Dedifferentiated amniotic fluid mesenchymal stem cell (primary cell): Measurements from ENCODE around the gene C14orf119.

Source experiments
- DNase-seq: peaks from one replicate; pipeline ENCODE4 v3.0.0-alpha.2; 2016; ENCODE audit errors: extremely low spot score

The C14orf119 gene

GRCh38 chr14:23109769-23110168 lies 14.5 kb downstream of the C14orf119 start:
- no peak for DNase-seq

DNA sequence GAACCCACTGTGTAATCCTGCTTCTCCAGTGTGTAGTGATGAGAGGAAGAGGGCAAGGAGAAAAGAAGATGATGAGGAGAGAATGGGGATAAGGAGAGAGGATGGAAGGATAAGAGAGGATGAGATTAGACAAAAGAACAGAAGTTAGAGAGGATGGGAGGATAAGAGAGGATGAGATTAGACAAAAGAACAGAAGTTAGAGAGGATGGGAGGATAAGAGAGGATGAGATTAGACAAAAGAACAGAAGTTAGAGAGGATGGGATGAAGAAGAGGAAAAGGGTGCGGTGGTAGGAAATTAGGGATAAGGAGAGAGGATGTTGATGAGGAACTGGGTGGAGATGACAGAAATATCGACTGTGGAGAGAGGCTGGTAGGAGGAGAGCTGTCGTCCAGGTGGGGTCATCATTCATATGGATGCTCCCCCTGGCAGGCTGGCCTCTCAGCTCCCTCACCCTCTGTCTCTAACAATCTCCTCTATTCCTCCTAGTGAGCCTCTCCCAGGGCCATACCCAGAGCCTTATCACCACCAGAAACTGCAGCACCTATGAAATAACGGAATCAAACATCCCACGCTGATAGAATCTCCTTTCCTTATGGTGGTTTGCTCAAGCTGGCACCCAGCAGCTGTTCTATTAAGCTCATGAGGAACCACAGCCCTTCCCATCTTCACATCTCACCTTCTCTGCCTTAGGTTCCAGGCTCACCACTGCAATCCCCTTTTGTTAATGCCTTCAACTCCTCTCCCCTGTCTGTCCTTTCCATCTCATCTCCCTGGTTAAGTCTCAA lies 15.5 kb downstream of the C14orf119 start:
- DNase-seq = no peak

DNA sequence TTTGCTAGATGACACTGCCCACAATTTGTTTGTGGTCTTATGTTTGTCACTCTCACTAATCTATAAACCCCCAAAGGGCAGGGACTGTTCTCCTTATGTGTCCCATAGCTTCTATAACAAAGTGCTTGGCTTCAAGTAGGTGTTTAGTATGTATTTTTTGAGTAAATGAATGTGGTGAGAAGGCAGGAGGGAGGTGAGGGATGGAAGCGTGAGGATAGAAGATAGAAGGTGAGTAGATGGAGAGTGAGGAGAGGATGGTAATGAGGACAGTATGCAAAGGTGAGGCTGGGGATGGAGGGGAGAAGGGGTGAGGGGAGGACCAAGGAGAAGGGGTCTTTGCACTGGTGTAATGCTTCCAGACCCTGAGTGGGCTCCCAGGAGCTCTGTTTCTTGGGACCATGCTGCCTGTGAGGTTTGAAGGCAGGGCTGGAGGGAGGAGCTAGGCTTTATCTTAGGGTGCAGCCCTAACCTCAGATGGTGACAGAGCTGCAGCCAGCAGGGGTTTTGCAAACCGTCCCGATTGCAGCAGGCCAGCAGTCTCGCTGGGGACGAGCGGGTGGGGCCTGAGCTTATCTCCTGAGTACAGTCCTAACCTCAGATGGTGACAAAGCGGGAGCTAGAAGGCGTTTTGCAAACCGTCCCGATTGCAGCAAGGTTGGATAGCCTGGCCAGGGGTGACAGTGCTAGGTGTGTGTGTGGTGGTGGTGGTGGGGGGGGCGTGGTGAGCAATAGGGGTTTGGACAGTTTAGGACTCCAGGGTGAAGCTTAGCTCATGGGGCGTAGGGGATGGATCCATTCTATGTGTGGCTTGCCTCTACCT lies 17.3 kb downstream of the C14orf119 start:
- DNase-seq = no peak

DNA sequence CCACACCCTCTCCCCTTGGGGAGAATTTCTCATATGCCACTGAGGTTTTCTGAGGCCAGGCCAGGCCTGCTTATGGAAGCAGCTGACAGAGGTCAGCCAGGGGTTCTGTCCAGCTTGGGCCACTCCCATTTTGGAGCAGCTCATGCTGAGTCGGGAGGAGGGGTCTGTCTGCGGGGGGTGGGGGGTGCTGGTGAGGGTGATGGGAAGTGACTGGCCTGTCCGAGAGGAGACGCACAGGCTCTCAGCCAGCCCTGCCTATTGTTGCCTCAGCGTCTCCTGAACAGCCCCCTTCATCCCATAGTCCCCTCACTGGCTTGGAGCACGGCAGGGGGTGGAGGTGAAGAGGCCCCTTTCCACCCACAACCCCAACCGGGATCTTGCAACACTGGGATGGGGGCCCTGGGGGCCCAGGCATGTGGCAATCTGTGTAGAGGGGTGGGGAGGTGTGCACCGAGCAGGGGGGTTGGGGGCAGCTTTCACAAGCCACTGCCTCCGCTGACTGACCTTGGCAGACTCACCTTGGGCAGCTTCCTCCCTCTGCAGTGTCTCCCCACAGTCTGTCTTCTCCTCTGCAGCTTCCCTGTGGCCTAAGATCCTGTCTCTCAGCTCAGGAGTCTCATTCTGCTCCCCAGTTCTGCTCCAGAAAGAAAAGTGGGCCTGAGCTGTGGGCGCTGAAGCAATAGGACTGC lies 18.3 kb downstream of the C14orf119 start:
- DNase-seq = no peak

DNA sequence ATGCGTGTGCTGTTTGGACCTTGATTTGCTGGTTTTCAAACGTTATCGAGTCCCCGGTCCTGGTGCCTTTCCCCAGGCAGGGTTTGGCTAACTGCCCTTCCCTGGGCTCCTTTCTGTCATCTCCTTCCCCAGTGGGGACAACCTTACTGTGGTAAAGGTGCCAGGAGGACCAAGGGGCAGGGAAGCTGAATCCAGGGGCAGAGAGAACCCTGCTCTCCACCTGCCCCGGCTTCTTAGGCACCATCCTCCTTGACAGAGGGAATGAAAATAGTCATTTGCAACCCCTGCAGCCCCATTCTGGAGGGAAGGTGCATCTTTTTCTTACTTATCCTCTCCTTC lies 18.8 kb downstream of the C14orf119 start:
- no peak for DNase-seq

DNA sequence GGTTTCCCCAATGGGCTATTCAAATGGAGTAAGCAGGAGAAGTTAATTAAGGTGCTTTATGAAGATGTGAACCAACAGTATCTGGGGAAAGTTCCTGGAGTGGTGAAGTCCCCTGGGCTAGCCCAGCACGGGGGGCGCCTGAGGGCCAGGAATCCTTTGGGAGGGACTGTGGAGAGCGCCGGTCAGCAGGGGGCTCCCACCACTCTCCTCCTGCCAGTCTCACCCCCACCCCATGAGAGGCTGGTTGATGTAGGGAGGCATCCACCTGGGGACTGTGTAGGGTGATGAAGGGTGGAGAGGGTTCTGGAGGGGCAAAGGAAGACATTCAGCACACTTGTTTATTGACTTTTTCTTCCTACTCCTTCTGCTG lies 19.3 kb downstream of the C14orf119 start:
- no peak for DNase-seq

DNA sequence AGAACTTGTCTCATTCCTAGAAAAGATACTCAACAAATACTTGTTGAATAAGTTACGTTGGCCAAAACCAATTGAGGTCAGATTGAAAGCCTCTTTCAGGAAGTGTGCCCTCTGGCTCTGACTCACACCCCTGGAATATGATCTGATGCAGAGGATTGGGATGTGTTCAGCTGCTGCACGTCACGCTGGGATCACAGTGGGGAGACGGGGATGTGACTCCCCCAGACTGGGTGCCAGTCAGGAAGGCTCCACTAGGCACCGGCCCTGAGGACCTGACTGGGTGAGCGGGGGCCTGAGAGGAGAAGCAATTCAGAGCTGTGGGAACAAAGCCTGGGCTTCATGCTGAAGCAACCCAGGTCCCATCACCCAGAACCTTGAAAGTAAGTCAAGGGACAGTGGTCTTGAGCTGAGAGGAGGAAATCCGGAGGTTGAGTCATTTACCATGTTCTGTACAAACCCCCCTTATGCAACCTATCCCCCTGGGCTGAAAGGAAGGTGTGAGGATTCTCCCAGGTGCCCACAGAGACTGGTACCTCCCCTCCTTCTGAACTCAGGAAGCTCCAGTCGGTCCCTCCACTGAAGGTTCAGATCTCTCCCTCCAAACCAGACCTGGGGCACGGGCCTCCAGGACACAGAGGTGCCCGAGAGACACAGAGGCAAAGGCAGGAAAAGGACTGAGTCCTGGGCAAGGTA lies 19.9 kb downstream of the C14orf119 start:
- DNase-seq = peak; percentile 86

DNA sequence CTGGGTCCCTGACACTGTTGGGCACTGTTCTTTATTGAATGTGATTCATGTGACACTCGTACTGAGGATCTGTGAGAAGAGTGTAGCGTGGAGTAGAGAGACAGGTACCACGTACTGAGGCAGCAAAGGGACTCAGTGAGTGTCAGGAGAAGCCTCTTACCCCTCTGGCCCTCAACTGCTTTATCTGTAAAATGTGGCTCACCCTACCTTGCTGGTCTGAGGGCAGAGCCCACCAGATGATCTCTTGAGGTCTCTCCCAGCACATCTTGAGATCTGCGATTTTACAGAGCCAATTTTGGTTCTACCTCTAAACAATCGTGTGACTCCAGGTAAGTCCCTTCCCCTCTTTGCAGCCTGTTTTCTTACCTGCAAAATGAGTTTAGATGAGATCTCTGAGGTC lies 20.6 kb downstream of the C14orf119 start:
- DNase-seq = no peak

DNA sequence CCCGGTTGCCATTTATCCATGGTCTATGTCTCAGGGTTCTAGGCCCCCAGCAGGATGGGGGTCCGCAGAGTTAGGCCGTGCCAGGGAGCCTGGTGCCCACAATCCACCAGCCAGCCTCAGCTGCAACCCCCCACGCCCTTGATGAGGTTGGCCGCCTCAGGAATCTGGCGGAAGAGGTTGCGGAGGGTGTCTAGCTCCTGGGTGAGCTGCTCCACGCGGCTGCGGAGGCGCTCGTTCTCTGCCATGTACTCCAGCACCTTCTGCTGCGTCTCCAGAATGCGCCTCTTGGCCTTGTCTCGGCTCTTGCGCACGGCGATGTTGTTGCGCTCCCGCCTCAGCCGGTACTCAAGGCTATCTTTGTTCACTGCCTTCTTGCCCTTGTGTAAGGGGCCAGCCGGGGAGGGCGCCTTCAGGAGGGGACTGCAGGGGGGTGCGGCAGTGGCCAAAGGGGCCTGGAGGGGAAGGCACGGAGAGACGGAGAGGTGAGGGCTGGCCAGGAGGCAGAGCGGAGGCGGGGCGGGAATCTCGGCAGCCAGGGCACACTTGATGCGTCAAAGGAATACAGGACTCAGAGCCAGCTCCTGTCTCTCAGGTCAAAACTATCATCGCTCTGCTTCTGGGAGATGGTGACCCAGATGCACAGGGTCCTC lies 22.2 kb downstream of the C14orf119 start:
- no peak for DNase-seq

GRCh38 chr14:23118506-23119362 lies 23.4 kb downstream of the C14orf119 start, which contains the start of gene CEBPE:
Gene CEBPE (minus strand): TSS chr14:23119255. CDS start chr14:23119091, 164 bp downstream.
- DNase-seq = no peak

DNA sequence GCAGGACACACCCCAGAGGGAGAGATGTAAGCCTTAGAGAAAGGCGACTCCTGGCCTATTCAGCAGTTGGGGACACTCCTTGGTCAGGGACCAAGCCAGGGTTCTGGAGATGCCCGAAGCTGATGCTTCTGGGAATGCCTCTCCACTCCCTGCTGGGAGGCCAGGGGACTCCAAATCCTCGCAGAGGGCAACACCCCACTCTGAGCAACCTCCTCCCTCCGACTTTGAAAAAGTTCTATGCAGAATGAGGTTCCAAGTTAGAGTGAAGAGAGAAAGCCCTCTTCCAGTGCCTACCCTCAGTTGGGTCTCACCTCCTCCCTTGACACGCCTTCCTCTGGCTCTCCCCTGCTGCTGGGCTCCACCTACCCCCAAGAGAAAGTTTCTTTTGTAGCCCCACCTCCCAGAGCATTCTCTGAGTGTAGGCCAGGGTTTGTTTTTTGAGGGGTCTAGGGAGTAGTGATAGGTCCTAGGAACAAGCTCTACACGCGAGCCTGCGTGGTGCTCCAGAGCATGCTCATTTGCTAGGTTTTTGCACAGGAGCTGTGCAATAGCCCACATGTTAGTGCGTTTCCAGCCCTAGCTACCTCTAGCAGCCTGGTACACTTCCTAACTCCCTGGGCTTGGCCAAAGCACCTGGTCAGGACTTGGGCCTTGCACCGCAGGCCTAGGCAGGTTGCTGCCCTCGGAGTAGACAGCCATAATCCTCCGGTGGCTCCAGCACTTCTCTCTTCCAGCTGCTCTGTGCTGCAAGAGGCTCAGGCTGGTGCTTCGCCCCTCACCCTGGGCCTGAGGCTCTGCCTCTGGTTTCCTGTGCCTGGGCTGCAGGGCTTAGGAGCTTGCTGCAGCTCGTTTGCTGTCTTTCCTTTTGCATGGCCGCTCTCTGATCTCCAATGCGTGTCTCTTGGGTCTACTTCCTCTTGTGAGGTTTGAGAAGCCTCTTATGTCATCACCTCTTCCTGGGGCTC lies 24.3 kb downstream of the C14orf119 start:
- no peak for DNase-seq

DNA sequence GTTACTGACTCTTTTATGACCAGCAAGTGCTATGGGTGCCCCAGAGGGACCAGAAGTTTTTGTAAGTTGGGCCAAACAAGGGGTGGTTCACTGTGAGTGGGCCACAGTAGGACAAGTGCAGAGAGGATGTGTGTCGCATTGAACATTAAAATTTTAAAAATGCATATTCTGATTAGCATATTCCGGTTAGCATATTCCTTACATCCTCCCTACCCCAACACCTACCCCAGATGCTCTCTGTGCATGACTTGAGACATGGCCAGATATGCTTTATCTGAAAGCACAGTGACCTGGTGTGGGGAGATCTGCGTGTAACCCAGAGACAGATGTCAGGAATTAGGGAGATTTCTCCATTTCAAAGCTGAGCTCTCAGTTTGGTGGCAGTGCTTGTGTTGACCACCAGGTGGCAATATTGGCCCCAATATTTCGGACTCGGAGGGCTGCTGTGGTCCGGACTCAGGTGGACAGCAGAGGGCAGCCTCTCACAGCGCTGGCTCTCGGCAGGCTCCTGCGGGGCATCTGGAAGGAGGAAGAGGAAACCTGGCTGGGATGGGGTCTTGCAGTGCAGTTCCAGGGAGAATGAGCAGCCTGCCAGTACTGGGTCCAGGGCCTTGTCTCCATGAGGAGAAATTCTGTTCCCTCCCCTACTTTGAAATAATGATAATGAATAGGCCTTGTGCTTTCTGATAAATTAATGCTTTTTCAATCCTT lies 25.4 kb downstream of the C14orf119 start:
- peak; percentile 92 for DNase-seq

- no peak for DNase-seq
These were observed 26.1 kb downstream of the C14orf119 start for GRCh38 chr14:23121361-23121771.

- DNase-seq = no peak
These were observed 26.8 kb downstream of the C14orf119 start for GRCh38 chr14:23122086-23122485.

DNA sequence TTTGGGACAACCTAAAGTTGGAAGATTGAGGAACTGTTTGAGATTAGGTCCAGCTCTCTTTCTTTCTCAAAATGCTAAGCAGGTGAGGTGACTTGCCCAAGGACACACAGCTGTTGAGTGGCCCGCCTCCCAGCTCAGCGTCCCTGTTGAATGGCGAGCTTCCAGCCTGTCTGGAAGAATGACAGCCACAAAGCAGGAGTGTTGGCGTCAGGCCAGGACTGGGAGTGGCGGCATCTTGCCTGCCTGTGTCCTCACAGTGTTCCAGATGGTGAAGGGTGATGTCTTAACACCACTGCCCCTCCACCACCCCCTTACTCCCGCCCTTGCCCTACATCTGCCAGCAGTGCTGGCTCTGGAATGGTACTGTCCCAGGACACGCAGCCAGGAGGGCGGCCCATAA lies 28.1 kb downstream of the C14orf119 start:
- DNase-seq = no peak

GRCh38 chr14:23124337-23124954 lies 29.1 kb downstream of the C14orf119 start:
- no peak for DNase-seq

GRCh38 chr14:23125011-23125410 lies 29.7 kb downstream of the C14orf119 start:
- no peak for DNase-seq

GRCh38 chr14:23125933-23126524 lies 30.7 kb downstream of the C14orf119 start:
- no peak for DNase-seq
